GM18498 (cell line): ENCODE data around the gene OR2B2.
A peak's percentile ranks its signal among the peaks of the same experiment; 100 is the strongest.

Experiments
- ATAC-seq: cut with Tn5 transposase; IDR thresholded peaks from one replicate; pipeline ENCODE4 v1.9.1; 2021; ENCODE audit warnings: mild to moderate bottlenecking, moderate library complexity; ENCODE audit not compliant: unreplicated experiment

Gene OR2B2

DNA sequence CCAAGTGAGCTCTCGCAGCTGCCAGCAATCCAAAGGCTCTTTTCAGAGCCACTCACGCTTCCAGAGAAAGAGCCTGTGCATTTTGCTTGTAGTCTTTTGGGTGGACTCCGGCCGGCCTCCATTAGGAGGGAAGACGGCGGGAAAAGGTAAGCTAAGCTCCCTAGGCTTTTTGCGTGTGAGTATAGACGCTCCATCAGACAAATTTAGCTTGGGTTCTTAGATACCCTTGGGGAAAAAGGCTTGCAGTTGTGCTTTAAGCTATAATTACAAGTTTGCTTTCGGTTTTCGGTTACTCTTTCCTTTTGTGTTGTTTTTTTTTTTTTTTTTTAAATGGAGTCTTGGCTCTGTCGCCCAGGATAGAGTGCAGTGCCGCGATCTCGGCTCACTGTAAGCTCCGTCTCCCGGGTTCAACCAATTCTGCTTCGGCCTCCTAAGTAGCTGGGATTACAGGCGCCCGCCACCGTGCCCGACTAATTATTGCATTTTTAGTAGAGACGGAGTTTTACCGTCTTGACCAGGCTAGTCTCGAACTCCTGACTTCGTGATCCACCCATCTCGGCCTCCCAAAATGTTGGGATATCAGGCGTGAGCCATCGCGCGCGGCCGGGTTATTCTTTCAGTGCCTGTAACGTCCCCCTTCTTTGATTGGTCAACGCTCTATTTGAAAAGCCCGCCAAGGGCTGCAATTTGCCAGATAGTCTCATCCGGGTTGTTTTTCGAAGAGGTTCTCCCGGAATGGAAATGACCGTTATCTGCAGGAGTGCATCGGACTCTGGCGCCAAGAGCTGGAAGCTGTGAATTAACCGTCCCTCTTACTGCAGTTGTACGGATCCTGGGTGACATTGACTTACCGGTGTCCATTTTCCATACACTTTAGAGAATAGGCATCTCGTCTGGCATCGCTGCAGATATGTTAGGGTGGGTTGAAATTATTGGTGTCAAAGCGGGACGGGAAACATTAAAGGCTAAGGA is 18.1 kb downstream of the OR2B2 start:
- no peak for ATAC-seq

DNA sequence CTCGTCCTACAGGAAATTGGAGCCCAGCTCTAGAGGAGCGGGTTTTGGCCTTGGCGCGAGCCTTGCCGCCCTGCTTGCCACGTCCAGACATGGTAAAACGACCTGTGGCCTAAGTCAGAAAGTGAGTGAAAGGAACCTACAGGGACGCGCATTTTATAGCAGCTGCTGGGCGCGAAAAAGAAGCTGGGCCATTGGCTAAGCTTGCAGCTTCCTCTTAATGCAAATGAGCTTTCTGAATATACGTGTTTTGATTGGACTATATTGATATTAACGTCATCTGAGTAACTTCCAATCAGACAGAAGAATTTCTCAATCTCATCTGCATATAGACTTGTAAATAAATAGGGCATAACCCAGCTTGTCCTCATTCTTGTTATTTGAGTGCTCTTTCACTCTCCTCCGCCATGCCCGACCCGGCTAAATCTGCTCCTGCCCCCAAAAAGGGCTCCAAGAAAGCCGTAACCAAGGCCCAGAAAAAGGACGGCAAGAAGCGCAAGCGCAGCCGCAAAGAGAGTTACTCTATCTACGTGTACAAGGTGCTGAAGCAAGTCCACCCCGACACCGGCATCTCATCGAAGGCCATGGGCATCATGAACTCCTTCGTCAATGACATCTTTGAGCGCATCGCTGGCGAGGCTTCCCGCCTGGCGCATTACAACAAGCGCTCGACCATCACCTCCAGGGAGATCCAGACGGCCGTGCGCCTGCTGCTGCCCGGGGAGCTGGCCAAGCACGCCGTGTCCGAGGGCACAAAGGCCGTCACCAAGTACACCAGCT is 18.9 kb downstream of the OR2B2 start:
- peak; percentile 57 for ATAC-seq

DNA sequence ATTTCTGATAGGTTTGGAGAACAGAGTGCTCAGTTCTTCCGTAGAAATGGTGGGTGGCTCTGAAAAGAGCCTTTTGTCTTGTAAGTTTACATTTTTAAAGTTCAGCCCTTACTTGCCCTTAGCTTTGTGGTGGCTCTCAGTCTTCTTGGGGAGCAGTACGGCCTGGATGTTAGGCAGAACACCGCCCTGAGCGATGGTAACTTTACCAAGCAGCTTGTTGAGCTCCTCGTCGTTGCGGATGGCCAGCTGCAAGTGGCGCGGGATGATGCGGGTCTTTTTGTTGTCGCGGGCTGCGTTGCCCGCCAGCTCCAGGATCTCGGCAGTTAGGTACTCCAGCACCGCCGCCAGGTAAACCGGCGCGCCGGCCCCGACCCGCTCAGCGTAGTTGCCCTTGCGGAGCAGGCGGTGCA is 19.5 kb downstream of the OR2B2 start:
- ATAC-seq = no peak

DNA sequence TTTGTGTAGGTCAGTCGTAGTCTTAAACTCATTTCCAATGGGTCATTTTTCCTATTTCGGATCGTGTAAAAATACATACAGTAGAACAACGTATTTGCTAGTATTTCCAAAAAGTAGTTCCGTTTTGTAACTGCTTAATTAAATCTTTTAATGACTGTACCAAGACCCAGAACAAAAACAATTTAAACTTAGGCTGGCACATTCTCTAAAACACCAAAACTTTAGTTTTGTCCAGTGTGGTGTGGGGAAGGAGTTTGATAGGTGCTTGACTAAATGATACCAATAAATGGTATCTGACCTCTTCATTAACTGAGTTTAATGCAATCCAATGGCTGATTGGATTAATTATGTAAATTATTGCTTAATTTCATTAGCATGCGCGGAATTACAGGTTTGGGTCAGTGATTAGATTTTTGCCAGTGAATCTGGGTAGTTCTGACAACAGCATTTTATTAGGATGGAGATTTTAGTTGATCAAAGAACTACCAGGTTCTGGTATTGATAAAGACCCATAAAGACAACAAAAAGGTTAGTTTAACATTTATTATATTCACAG is 20.8 kb downstream of the OR2B2 start:
- no peak for ATAC-seq

DNA sequence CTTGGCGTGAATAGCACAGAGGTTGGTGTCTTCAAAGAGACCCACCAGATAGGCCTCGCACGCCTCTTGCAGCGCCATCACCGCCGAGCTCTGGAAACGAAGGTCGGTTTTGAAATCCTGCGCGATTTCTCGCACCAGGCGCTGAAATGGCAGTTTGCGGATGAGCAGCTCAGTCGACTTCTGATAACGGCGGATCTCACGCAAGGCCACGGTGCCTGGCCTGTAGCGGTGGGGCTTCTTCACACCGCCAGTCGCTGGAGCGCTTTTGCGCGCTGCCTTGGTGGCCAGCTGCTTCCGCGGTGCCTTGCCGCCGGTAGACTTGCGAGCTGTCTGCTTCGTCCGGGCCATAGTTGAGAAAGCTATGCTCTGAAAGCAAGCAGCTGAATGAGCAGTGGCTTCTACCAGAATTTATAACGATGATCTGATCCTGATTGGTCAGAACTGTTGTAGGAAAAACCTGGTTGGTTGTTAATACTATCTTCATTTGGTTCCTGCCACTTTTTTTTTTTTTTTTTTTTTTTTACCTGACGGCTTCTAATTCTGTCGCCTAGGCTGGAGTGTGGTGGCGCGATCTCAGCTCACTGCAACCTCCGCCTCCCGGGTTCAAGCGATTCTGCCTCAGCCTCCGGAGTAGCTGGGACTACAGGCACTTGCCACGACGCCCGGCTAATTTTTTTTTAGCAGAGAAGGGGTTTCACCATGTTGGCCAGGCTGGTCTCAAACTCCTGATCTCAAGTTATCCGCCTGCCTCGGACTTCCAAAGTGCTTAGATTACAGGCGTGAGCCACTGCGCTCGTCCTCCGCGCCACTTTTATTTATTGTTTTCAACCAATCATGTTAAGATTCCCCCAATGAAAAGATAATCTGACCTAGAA is 21.5 kb downstream of the OR2B2 start:
- ATAC-seq = peak; percentile 44

DNA sequence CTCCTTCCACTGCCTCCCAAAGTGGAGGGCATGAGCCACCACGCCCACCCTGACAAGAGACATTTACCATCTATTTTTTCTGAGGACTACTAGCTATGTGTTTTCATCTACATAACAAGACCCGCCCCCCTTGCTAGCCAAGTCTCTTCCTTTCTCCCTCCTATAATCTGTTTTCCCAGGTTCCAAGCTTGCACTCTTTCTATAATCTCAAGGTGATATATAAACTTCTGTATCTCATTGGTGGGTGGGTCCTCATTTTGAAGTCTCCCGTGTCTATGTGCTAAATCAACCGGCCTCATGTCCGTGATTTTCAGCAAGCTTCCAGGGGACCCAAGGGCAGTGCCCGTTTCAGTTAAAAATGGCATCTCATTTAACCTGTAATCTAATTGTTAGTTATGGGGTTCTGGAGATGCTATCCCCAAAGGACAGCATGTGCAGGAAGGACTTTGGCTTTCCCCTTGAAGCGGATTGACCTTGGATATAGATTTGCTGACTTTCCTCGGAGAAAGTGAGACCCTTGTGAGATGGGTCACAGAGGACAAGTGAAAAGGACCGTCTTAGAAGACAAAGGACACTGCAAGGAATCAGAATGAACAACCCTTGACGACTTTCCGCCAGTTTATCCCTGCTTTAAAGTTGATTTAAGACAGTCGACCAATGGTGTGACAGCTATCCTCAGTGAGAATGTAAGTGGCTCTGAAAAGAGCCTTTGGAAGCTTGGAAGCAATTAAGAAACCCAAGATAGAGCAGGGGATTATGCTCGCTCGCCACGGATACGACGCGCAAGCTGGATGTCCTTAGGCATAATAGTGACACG is 22.4 kb downstream of the OR2B2 start:
- ATAC-seq = no peak

DNA sequence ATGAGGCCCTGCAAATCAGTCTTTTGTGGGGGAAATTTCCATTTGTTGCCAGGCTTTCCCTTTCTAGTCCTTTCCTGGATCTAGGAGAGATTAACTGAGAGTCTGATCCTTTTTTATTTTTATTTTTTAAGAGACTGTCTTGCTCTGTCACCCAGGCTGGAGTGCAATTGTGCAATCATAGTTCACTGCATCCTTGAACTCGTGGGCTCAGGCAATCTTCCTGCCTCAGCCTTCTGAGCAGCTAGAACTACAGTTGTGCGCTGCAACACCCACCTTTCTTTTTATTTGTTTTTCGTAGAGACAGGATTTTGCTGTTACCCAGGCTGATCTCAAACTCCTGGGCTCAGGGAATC is 22.9 kb downstream of the OR2B2 start:
- no peak for ATAC-seq

DNA sequence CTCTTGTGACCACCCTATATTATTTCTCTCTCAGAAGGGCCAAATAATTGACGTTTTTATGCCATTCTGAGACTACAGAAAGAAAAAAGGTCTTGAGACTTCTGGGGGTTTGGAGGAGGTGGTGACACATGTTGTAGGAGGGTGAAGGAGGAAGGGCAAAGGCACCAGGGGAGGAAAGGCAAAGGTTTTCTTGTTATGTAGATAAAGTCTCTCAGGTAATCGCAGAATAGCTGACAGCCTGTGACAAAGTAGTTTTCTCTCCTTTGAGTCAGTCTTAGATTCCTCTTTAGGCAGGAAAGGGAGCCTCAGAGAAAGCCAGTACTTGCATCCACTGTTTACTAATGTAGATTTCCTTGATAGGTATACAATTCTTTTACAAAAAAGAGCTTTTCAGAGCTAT is 23.6 kb downstream of the OR2B2 start:
- ATAC-seq = no peak

DNA sequence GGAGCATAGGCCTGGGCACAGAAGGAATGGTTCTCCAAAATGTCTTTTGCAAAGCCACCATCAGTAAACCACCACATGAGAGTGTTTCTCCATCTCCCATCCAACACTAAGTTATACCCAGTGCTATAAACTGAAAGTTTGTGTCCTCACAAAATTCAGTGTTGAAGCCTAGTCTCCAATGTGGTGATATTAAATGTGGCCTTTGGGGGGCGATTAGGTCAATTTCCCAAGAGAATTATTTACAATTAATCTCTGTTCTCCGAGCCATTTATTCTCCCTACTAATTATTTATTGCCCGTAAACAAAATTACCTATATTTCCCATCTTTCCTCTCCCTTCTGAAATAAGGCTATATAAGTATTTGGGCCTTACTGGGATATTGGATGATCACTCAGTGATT is 26.1 kb downstream of the OR2B2 start:
- ATAC-seq = no peak

DNA sequence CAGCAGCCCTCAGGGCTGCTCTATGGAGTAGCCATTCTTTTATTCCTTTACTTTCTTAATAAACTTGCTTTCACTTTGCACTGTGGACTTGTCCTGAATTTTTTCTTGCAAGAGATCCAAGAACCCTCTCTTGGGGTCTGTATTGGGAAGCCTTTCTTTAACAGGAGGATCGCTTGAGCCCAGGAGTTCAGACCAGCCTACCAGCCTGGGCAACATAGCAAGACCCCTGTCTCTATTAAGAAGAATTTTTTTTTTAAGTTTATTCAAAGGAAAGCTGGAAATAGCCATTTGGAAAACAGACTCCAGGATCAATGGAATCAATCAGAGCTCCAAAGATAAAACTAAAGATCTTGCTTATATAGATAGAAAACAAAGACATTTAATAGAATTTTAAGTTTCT is 29.1 kb downstream of the OR2B2 start:
- no peak for ATAC-seq

DNA sequence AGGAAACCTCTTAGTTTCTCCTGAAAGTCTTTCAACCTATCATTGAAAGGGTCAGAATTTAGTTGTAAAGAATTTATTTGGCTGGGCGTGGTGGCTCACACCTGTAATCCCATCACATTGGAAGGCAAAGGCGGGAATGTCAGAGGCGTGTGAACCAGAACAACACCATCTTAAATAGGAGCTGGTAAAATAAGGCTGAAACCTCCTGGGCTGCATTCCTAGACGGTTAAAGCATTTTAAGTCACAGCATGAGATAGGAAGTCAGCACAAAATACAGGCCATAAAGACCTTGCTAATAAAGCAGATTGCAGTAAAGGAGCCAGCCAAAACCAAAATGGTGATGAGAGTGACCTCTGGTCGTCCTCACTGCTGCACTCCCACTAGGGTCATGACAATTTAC is 29.6 kb downstream of the OR2B2 start:
- ATAC-seq = no peak

DNA sequence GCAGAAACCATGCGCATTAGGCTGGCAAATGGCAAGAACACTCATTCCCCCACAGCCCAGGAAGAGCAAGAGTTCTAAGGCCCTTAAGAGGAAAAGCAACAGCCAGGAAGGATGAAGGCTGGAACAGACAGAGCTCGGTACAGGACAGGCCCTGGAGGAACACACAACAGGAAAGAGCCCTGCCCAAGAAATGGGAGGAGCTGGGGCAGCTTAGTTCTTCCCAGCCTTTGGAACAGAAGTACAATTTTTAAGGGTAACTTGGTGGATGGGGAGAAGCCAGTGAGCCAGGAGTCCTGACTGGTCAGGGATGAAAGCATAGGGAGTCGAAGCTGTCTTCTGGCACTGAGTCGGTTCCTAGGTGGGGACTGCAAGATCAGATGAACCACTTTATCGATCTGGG is 32.4 kb downstream of the OR2B2 start:
- ATAC-seq = no peak

DNA sequence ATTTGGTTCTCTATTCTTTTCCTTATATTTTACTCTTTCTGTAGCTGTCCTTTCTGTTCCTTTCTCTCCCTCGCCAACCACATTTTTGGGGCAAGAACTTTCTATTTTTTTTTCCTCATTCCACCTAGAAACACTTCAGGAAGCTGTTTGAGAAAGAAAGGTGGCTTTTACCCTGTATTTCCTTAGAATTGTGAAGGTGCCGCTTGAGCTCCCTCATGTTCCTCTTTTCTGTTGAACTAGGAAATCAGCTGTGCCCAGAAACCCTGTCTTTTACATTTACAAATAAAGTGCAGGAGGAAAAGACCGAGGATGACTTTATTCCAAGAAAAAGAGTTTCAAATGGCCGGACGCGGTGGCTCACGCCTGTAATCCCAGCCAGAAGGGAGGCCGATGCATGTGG is 38.2 kb downstream of the OR2B2 start:
- ATAC-seq = no peak

DNA sequence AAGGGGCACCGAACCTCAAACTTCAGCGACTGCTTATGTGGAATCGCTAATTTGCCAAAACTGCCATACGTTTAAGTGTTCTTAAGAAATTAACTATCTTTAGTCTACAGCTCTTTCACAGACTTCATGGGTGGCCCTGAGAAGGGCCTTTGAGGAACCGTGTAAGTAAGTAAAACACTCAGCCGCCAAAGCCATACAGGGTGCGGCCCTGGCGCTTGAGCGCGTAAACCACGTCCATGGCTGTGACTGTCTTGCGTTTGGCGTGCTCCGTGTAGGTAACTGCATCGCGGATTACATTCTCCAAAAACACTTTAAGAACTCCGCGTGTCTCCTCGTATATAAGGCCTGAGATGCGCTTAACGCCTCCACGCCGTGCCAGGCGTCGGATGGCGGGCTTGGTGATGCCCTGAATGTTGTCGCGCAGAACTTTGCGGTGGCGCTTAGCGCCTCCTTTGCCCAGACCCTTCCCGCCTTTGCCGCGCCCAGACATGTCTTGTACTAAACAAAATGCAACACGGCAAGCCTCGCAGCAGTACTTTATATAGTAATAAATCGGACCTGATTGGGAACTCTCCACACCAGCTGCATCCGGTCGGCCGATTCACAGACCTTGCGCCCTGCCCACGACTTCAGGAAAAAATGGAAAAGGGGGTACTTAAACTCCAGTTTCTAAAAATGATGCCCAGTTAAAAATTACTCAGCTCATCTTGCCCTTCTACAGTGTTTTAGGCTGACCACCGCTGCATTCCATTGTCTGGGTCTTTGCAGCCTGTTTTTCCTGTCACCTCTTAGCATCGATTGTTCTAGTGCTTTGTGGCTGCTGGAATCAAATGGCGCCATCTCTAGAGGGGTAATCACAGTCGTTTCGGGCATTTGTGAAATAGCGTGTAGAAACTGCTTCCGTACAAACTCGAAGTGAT is 38.9 kb downstream of the OR2B2 start:
- ATAC-seq = peak; percentile 36

DNA sequence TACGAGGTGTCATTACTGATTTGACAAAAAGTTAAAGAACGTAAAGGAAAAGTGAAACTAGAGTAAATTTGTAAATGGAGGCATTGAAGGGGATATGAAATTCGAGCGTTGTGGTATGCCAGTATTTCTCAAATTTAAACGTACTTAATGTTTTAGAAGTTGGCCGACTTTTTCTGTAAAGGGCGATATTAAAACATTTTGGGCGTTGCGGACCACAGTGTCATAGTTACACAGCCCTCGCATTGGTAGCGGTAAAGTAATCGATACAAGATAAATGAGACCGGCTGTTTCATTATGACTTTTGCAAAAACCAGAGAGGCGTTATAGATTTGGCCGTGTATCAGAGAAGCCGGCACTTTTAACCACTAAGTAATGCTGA is 39.6 kb downstream of the OR2B2 start:
- ATAC-seq = peak; percentile 29

DNA sequence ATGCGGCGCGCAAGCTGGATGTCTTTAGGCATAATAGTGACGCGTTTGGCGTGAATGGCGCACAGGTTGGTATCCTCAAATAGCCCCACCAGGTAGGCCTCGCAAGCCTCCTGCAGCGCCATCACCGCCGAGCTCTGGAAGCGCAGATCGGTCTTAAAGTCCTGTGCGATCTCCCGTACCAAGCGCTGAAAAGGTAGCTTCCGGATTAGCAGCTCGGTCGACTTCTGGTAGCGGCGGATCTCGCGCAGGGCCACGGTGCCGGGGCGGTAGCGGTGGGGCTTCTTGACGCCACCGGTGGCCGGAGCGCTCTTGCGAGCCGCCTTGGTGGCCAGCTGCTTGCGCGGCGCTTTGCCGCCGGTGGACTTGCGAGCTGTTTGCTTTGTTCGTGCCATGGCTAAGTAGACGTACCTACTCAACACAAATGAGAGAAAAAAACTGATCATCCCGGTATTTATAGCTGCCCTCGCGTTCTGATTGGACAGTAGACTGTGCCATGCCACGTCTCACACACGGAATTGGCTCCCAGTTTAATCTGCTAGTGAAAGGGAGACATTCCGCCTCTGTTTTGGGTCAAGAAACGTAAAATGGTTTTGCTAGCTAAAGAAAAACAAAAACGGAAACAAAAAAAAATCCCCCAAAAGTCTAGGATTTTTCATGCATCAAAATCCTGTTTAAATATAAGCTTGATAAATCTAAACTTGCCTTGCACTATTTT is 40.1 kb downstream of the OR2B2 start:
- ATAC-seq = peak; percentile 58

DNA sequence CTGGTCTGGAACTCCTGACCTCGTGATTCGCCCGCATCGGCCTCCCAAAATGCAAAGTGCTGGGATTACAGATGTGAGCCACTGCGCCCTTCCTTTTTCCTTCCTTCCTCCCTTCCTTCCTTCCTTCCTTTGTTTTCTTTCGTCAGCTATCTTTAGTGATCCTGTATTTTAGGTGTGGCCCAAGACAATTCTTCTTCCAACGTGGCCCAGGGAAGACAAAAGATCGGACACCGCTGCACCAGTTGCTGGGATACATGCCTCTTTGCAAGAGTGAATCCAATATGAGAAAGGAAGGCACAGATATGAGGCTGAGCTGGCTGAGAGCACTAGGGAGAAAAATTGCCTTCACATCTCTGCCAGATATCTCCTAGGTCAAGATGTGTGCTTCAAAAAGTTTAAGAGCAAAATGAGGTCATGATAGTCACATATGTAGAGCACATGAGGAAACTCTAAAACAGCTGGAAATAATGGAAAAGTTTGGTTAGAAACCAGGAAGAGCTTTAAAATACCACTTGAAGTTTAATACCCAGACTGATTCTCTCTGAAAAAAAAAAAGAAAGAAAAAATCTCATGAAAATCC is 41.8 kb downstream of the OR2B2 start:
- ATAC-seq = no peak

DNA sequence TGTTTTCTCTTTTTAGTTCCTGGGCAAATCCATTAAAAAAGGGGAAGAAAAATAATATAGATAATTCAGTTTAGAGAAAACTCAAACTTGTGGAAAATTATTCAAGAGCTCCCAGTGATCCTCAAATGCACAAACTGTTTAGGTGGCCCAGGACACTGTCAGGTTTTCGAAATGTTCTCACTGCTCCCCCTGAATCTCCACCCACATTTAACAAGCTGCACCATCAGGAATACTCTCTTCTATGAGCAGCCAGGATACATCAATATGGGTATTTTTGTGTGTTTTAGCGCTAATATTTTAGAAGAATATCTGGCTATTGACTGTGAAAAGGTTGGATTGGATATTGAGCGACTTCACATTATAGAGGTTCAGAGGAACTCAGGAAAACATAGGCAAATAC is 43.9 kb downstream of the OR2B2 start:
- ATAC-seq = no peak
